K562 (cell line): ENCODE measurements around the gene ANKRD66.

Experiments used
- BCLAF1 ChIP-seq, 2 experiments: fragments of 450-650 bp in 1 of 2; IDR thresholded peaks; 2 replicates each; pipeline ENCODE4 v1.6.1; 2011 to 2017; ENCODE audit warnings: low read depth in 2 of 2, antibody characterized with exemption in 1 of 2, borderline replicate concordance in 1 of 2, low read length in 1 of 2, mild to moderate bottlenecking in 1 of 2, mixed read lengths in 1 of 2; ENCODE audit not compliant: control insufficient read depth in 1 of 2
- CBX3 ChIP-seq, 2 experiments: IDR thresholded peaks; 1 replicate in 1 of 2; 2 replicates in 1 of 2; pipeline ENCODE4 v1.6.1; 2012; ENCODE audit warnings: inconsistent platforms in 2 of 2, low read length in 2 of 2, borderline replicate concordance in 1 of 2, control low read depth in 1 of 2
- CEBPB ChIP-seq: fragments of 450-650 bp; IDR thresholded peaks from 2 replicates; pipeline ENCODE4 v1.6.1; 2016; ENCODE audit warnings: missing genetic modification characterization, missing compliant biosample characterization
- CTCF ChIP-seq, 3 experiments: IDR thresholded peaks in 2 of 3; conservative IDR thresholded peaks in 1 of 3; 2 replicates each; pipeline ENCODE4 v1.5.1; 2011 to 2012; ENCODE audit warnings: low read length in 3 of 3, mild to moderate bottlenecking in 3 of 3, control low read depth in 2 of 3, improper control_type of control experiment in 1 of 3, inconsistent platforms in 1 of 3, low read depth in 1 of 3, mixed read lengths in 1 of 3, moderate library complexity in 1 of 3; ENCODE audit not compliant: insufficient read depth in 2 of 3
- EZH2 ChIP-seq: IDR thresholded peaks from 2 replicates; pipeline ENCODE4 v1.6.1; 2012; ENCODE audit warnings: low read depth, mild to moderate bottlenecking, inconsistent platforms, low read length, borderline replicate concordance
- GABPB1 ChIP-seq: sonication (generic); formaldehyde crosslinking; IDR thresholded peaks from 2 replicates; pipeline ENCODE4 v1.8.0; 2022; ENCODE audit warnings: mild to moderate bottlenecking, missing genetic modification reagents
- JUND ChIP-seq, 2 experiments: IDR thresholded peaks; 2 replicates in 1 of 2; 3 replicates in 1 of 2; pipeline ENCODE4 v1.6.1; 2011; ENCODE audit warnings: borderline replicate concordance in 2 of 2, low read depth in 2 of 2, low read length in 2 of 2, improper control_type of control experiment in 1 of 2, missing biosample characterization in 1 of 2, missing genetic modification characterization in 1 of 2, missing genetic modification reagents in 1 of 2
- NR3C1 ChIP-seq: sonication (generic); formaldehyde crosslinking; IDR thresholded peaks from 2 replicates; pipeline ENCODE4 v1.8.1; 2022; ENCODE audit warnings: missing genetic modification reagents
- RBM39 ChIP-seq: fragments of 200-400 bp; formaldehyde crosslinking; optimal IDR thresholded peaks from 2 replicates; pipeline ENCODE3; 2018; ENCODE audit warnings: low read depth, low read length
- RFX1 ChIP-seq: fragments of 450-650 bp; IDR thresholded peaks from 2 replicates; pipeline ENCODE4 v1.6.1; 2016; ENCODE audit warnings: mild to moderate bottlenecking, moderate library complexity
- TAF1 ChIP-seq: IDR thresholded peaks from 2 replicates; pipeline ENCODE4 v1.6.1; 2011; ENCODE audit warnings: mild to moderate bottlenecking, low read length, moderate library complexity; ENCODE audit not compliant: insufficient read depth, control insufficient read depth, severe bottlenecking; ENCODE audit errors: extremely low read depth
- TFE3 ChIP-seq: fragments of 450-650 bp; formaldehyde crosslinking; IDR thresholded peaks from 2 replicates; pipeline ENCODE4 v1.4.0; 2020; ENCODE audit warnings: mild to moderate bottlenecking, mixed read lengths
- ZHX1 ChIP-seq: fragments of 150-350 bp; conservative IDR thresholded peaks from 2 replicates; pipeline ENCODE4 v1.6.1; 2014; ENCODE audit warnings: low read length
- ZNF121 ChIP-seq: sonication (generic); formaldehyde crosslinking; conservative IDR thresholded peaks from 2 replicates; pipeline ENCODE4 v1.8.0; 2022; ENCODE audit warnings: missing genetic modification reagents

- TF ChIP-seq RFX1 = no peak
- no peak for TF ChIP-seq TAF1
- TF ChIP-seq RBM39 = no peak
- no peak for TF ChIP-seq ZHX1
- no peak for TF ChIP-seq BCLAF1 (IDR thresholded peaks at IDR 0.05; ENCODE audit: borderline replicate concordance in 1 of 2, control insufficient read depth in 1 of 2, low read depth in 2 of 2, low read length in 1 of 2)
- TF ChIP-seq CBX3 (IDR thresholded peaks at IDR 0.05; ENCODE audit: borderline replicate concordance in 1 of 2, low read length in 2 of 2) = no peak
- no peak for TF ChIP-seq TFE3 (CRISPR knock-in tag)
- no peak for TF ChIP-seq NR3C1 (CRISPR knock-in tag)
- no peak for TF ChIP-seq JUND (IDR thresholded peaks at IDR 0.05; ENCODE audit: borderline replicate concordance, low read depth, low read length)
- TF ChIP-seq JUND (tag; IDR thresholded peaks at IDR 0.05; ENCODE audit: borderline replicate concordance, low read depth, low read length) = no peak
- no peak for TF ChIP-seq CTCF (IDR thresholded peaks at IDR 0.05 in 2 of 3, conservative IDR thresholded peaks at IDR 0.05 in 1 of 3; ENCODE audit: insufficient read depth in 2 of 3, low read depth in 1 of 3, low read length in 3 of 3)
- no peak for TF ChIP-seq ZNF121
- no peak for TF ChIP-seq EZH2
- TF ChIP-seq CEBPB = no peak
- TF ChIP-seq GABPB1 (CRISPR knock-in tag) = no peak
Observed at GRCh38 chr6:46808806-46809205, 62.1 kb downstream of the ANKRD66 start.
